ENCODE measurements around the gene SRRM4.
"Not testable (repeated sequence)": the region's sequence is repeated elsewhere in the genome, so short reads cannot be mapped to it uniquely, and the experiment has no call there.

The SRRM4 gene

GRCh38 chr12:119006746-119007145, 25.4 kb downstream of the SRRM4 start:
- no peak for TF ChIP-seq CTCF (conservative IDR thresholded peaks at IDR 0.05; ENCODE audit: low read depth)
- DNase-seq (ENCODE audit: low spot score): no peak
- ChIA-PET POLR2A (ENCODE audit: low non-redundant PET) (no interaction called here), CTCF (interaction anchor here (0.6 kb wide), 1 partner anchor 200 kb away, joined by 4 read pairs; no protein-coding TSS in a partner anchor)
- H3K27ac ChIP-seq: no peak overlapping the region

DNA sequence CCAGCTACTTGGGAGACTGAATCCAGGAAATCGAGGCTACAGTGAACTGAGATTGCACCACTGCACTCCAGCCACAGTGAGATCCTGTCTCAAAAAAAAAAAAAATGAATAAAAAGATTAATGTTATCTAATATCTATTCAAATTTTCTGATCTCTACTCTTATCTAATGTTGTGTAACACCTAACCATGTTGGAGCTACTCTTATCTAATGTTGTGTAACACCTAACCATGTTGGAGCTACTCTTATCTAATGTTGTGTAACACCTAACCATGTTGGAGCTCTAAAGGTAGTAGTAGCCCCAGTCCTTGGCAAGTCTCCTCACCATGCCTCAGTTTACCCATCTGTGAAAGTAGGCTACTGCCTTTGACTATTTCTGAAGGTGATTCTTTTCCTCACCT, 26.9 kb downstream of the SRRM4 start:
- POLR2A ChIA-PET (ENCODE audit: low non-redundant PET); DNase-seq (ENCODE audit: low spot score); H3K27ac ChIP-seq: not testable (repeated sequence)
- CTCF ChIA-PET: interaction anchor here (0.7 kb wide), 1 partner anchor 521 kb away, joined by 3 read pairs; no protein-coding TSS in a partner anchor

- DNase-seq (ENCODE audit: low spot score): no peak
- ChIA-PET POLR2A (ENCODE audit: low non-redundant PET) (no interaction called here), CTCF (interaction anchor here (0.7 kb wide), 1 partner anchor 521 kb away, joined by 3 read pairs; no protein-coding TSS in a partner anchor)
- TF ChIP-seq CTCF (conservative IDR thresholded peaks at IDR 0.05; ENCODE audit: low read depth): no peak
- no peak overlapping the region for H3K27ac ChIP-seq
Measured at GRCh38 chr12:119008691-119009221, 27.4 kb downstream of the SRRM4 start.

GRCh38 chr12:119011231-119011630, 29.9 kb downstream of the SRRM4 start:
- ChIA-PET POLR2A (ENCODE audit: low non-redundant PET) (no interaction called here), CTCF (interaction anchor here (0.6 kb wide), 1 partner anchor 388 kb away, joined by 4 read pairs; no protein-coding TSS in a partner anchor)
- no peak overlapping the region for H3K27ac ChIP-seq
- no peak for DNase-seq (ENCODE audit: low spot score)
- TF ChIP-seq CTCF (conservative IDR thresholded peaks at IDR 0.05; ENCODE audit: low read depth): no peak

- H3K27ac ChIP-seq: no peak overlapping the region
- ChIA-PET POLR2A (ENCODE audit: low non-redundant PET) (no interaction called here), CTCF (no interaction called here)
- TF ChIP-seq CTCF (conservative IDR thresholded peaks at IDR 0.05; ENCODE audit: low read depth): no peak
- DNase-seq (ENCODE audit: low spot score): no peak
Measured at GRCh38 chr12:119012179-119012578, 30.8 kb downstream of the SRRM4 start.

- no peak for TF ChIP-seq CTCF (conservative IDR thresholded peaks at IDR 0.05; ENCODE audit: low read depth)
- no peak overlapping the region for H3K27ac ChIP-seq
- CTCF ChIA-PET: no interaction called here
- POLR2A ChIA-PET (ENCODE audit: low non-redundant PET): no interaction called here
- no peak for DNase-seq (ENCODE audit: low spot score)
Measured at GRCh38 chr12:119013023-119013422, 31.7 kb downstream of the SRRM4 start.

DNA sequence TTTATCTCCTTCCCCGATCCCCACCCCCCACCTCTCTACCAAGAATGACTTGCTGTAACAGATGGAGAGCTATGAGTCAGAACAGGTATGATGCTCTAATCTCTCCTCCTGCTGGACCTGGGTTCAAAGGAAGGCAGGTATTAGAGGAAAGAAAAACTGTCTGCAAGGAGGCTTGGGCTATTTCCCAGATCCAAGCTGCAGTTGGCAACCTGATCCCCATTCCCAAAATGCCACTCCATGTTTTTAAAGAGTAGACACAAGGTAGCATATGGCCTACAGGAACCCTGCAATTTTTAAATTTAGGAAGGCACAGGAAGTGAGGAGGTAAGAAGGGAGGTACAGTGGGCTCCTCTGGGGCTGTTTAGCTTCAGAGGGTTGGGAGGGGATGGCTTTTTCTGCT, 33.0 kb downstream of the SRRM4 start:
- H3K27ac ChIP-seq: no peak overlapping the region
- no peak for TF ChIP-seq CTCF (conservative IDR thresholded peaks at IDR 0.05; ENCODE audit: low read depth)
- ChIA-PET CTCF (interaction anchor here (0.8 kb wide), 1 partner anchor 23 kb away, joined by 4 read pairs; no protein-coding TSS in a partner anchor), POLR2A (ENCODE audit: low non-redundant PET) (no interaction called here)
- DNase-seq (ENCODE audit: low spot score): no peak
